ENCODE data around the gene PKHD1. TPM values are rescaled to one million over a fixed set of nuclear protein-coding genes. Genes with fewer than 3 reads are reported as not detected.

The PKHD1 gene
- total RNA-seq, 1 donor from 2014 or later: 1.6 TPM

DNA sequence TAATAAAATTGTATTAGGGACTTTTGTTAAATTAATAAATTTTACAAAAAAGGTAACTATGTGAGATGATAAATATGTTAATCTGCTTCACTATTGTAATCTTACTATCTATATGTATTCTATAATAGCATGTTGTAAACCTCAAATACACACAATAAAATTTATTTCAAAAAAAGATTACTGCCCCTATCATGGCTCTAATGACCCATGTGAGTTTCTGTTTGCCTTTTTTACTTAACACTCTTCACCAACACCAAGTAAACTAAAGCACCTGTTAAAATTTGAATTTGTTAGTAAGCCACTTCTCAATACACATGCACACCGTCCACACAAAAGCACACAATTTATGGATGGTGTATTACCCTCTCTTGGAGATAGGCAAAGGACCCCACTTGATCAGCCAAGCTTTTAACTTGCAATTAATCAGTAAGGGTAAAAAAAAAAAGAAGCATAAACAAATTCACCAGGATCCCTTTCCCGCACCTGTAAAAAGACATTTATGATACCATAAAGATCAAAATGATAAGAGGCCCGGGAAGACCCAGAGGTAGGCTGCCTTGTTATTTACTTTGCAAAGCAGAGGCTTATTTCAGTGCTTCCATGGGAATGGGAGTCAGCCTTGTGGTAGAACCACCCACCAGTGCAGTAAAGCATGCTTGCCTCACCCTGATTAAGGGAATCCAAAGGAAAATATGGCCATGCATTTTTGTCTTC is 28.6 kb upstream of the PKHD1 start:
- TF ChIP-seq, protein P1, sequence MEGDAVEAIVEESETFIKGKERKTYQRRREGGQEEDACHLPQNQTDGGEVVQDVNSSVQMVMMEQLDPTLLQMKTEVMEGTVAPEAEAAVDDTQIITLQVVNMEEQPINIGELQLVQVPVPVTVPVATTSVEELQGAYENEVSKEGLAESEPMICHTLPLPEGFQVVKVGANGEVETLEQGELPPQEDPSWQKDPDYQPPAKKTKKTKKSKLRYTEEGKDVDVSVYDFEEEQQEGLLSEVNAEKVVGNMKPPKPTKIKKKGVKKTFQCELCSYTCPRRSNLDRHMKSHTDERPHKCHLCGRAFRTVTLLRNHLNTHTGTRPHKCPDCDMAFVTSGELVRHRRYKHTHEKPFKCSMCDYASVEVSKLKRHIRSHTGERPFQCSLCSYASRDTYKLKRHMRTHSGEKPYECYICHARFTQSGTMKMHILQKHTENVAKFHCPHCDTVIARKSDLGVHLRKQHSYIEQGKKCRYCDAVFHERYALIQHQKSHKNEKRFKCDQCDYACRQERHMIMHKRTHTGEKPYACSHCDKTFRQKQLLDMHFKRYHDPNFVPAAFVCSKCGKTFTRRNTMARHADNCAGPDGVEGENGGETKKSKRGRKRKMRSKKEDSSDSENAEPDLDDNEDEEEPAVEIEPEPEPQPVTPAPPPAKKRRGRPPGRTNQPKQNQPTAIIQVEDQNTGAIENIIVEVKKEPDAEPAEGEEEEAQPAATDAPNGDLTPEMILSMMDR (IDR thresholded peaks at IDR 0.05; ENCODE audit: insufficient read depth, low read length, poor library complexity, severe bottlenecking): no peak
- no peaks in the 10 kb centered on the region for H3K36me3 ChIP-seq (ENCODE audit: control insufficient read depth, insufficient read depth, low read length)
- no peak overlapping the region for H3K4me3 ChIP-seq (ENCODE audit: low read depth, low read length)
- no peak for DNase-seq (ENCODE audit: low read depth)
- H3K27me3 ChIP-seq (ENCODE audit: control insufficient read depth, insufficient read depth, low read length): no peaks in the 10 kb centered on the region

DNA sequence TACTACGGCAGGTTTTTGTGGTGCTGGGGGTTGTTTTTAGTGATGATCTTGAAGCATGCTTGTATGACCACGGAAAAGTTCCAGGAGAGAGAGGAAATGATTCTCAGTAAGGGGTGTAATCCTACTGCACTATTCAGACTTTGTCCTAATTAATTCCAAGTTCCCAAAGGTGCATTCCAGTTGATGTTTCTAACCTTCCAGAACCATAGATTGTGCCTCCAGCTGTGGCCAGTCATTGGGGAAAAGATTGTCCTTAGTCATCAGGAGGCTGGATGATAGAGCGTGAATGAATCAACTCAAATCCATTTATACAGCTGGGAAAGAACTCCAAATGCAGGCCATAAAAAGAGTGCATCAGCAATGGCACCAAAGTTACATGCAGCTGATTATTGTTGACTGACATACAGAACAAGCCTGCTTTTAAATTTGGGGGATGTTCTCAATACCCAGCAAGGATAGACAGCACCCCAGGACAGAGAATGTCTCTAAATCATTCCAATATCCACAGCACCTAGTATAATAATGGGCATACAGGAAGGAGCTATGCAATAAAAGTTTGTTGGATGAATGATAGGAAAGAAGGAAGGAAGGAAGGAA is 27.8 kb upstream of the PKHD1 start:
- Histone ChIP-seq H3K4me3 (ENCODE audit: low read depth, low read length) (no peak overlapping the region), H3K27me3 (ENCODE audit: control insufficient read depth, insufficient read depth, low read length) (no peaks in the 10 kb centered on the region), H3K36me3 (ENCODE audit: control insufficient read depth, insufficient read depth, low read length) (no peaks in the 10 kb centered on the region)
- DNase-seq (ENCODE audit: low read depth): no peak
- TF ChIP-seq, protein P1 (IDR thresholded peaks at IDR 0.05; ENCODE audit: insufficient read depth, low read length, poor library complexity, severe bottlenecking): no peak

DNA sequence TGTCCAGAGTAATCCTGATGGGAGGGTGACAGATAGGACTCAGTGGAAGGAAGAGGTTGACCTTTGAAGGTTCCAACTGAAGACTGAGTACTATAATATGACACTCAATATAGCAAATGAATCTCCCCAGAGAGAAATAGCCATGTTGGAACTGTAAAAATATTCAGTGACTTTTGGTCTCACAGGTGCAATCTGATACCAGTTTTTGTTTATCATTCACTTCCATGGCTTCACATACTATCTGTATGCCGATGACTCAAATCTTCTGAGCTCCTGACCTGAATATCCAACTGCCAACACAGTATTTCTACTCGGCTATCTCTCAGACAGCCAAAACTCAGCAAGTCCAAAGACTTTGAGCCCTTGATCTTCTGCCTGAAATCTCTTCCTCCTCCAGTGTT is 21.8 kb upstream of the PKHD1 start:
- Histone ChIP-seq H3K27me3 (ENCODE audit: control insufficient read depth, insufficient read depth, low read length) (no peaks in the 10 kb centered on the region), H3K4me3 (ENCODE audit: low read depth, low read length) (no peak overlapping the region), H3K36me3 (ENCODE audit: control insufficient read depth, insufficient read depth, low read length) (no peaks in the 10 kb centered on the region)
- DNase-seq (ENCODE audit: low read depth): no peak
- TF ChIP-seq, protein P1 (IDR thresholded peaks at IDR 0.05; ENCODE audit: insufficient read depth, low read length, poor library complexity, severe bottlenecking): no peak

DNA sequence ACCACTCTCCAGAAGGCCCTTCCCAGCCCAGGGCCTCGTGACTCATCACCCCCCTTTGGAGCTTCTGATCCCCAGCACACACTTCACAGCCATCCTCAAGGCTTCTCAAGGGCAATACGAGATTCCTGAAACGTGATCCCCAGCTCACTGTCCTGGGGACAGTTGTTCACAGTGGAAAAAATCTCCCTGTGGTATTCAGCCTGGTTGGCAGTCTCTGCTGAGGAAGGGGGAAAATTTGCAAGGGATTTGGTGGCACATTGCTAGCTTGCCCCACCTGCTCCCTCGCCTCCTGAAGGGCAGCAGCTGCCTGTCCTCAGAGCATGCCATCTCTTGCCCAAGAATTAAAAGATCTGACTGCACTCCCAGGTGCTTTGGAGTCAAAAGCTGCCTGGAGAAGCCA is 20.7 kb upstream of the PKHD1 start:
- Histone ChIP-seq H3K27me3 (ENCODE audit: control insufficient read depth, insufficient read depth, low read length) (no peaks in the 10 kb centered on the region), H3K4me3 (ENCODE audit: low read depth, low read length) (no peak overlapping the region), H3K36me3 (ENCODE audit: control insufficient read depth, insufficient read depth, low read length) (no peaks in the 10 kb centered on the region)
- TF ChIP-seq, protein P1 (IDR thresholded peaks at IDR 0.05; ENCODE audit: insufficient read depth, low read length, poor library complexity, severe bottlenecking): no peak
- DNase-seq (ENCODE audit: low read depth): no peak

DNA sequence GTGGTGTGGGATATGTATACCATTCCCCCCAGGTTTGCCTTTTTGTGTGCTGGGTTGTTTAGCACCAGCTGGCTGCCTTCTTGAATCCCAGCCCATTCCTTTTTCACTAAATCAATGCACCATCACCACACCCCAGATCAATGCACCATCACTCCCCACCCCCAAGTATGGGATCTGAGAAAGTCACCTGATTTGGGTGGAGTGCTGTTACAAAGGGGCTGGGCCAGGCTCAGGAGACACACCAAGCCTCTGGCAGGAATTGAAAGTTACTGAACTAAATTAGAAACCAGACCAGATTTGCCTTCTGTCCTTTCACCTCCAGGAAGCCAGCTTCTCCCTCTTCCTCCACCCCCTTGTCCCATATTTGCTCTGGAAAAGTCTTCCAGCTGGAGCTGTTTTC is 19.6 kb upstream of the PKHD1 start:
- DNase-seq (ENCODE audit: low read depth): no peak
- Histone ChIP-seq H3K36me3 (ENCODE audit: control insufficient read depth, insufficient read depth, low read length) (no peaks in the 10 kb centered on the region), H3K27me3 (ENCODE audit: control insufficient read depth, insufficient read depth, low read length) (no peaks in the 10 kb centered on the region), H3K4me3 (ENCODE audit: low read depth, low read length) (no peak overlapping the region)
- TF ChIP-seq, protein P1 (IDR thresholded peaks at IDR 0.05; ENCODE audit: insufficient read depth, low read length, poor library complexity, severe bottlenecking): no peak

DNA sequence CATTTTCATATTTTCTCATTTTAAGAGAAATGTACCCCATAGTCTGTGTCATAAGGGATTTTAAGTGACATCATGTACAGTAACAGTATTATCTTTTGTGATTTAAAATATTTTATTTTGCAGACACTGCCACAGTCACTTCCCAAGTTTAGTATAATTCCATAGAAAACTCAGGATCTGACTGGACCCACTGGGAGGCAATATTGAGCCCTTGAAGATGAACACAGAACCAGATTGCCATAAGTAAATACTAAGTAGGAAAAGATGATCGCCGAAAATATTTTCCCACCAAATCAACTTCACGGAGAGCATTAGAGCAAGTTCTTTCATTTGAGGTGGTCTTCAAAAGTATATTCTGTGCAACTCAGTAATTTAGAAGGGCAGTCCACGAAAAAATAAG is 17.6 kb upstream of the PKHD1 start:
- no peak for DNase-seq (ENCODE audit: low read depth)
- TF ChIP-seq, protein P1 (IDR thresholded peaks at IDR 0.05; ENCODE audit: insufficient read depth, low read length, poor library complexity, severe bottlenecking): no peak
- Histone ChIP-seq H3K4me3 (ENCODE audit: low read depth, low read length) (no peak overlapping the region), H3K36me3 (ENCODE audit: control insufficient read depth, insufficient read depth, low read length) (no peaks in the 10 kb centered on the region), H3K27me3 (ENCODE audit: control insufficient read depth, insufficient read depth, low read length) (no peaks in the 10 kb centered on the region)
